Activated T-helper 1 cell treated with anti-CD3 and anti-CD28 coated beads, Interleukin-2, amount 50 U/mL, for 16 hours (primary cell): ENCODE measurements around the gene RNU7-1.

ENCODE experiments used
- DNase-seq, 2 donors: peaks; one replicate each; pipeline ENCODE4 v3.0.0-alpha.2; 2020; ENCODE audit warnings: low read depth in 1 of 2, low spot score in 1 of 2

RNU7-1 gene

DNA sequence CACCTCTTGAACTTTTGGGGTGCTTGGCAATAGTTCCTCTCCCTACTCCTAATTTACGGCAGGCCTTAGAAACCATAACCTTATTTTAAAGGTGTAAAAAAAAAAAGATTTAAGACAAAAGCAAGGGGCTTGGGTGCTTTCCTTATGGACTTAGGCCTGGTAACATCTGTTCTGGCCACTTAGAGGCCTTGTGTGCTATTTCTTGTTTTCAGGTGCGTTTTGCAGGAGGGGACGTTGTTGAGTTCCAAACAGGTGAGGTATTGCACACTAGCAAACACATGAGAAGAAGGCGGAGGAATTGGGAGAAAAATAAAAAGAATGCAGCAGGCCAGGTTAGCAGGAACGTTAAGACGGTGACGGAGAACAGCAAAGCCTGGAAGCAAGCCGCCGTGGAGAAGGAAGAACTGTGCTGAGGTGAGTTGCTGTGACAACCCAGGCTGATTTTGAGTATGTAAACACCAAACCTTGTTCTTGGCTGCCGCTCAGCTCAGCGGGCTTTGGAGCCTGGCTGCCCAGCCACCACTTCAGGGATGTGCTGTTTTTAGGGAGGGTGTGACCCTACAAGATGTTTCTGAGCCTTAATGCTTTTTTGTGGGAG, 44.4 kb downstream of the RNU7-1 start:
- no peak for DNase-seq
